H9 (cell line): Measurements from ENCODE around the gene STIM2. TPM values are rescaled to one million over a fixed set of nuclear protein-coding genes. Genes with fewer than 3 reads are reported as not detected.

ENCODE experiments used
- DNase-seq: peaks from one replicate; pipeline ENCODE4 v3.0.0-alpha.2; 2017
- H2AFZ ChIP-seq: one replicate; pipeline ENCODE4 v1.6.1; 2013; ENCODE audit warnings: mild to moderate bottlenecking, low read length, control low read depth, moderate library complexity
- H2AK5ac ChIP-seq: 2 replicates; pipeline ENCODE4 v1.6.1; 2013; ENCODE audit warnings: low read length, control low read depth, mixed read lengths; ENCODE audit not compliant: insufficient read length
- H2BK120ac ChIP-seq: one replicate; pipeline ENCODE4 v1.6.1; 2013; ENCODE audit warnings: low read depth, mild to moderate bottlenecking, low read length, control low read depth, inconsistent platforms; ENCODE audit not compliant: poor library complexity, severe bottlenecking
- H2BK12ac ChIP-seq: 2 replicates; pipeline ENCODE4 v1.6.1; 2013; ENCODE audit warnings: low read length, control low read depth, mixed read lengths, low read depth; ENCODE audit not compliant: insufficient read length
- H2BK15ac ChIP-seq: 2 replicates; pipeline ENCODE4 v1.6.1; 2013; ENCODE audit warnings: low read depth, low read length, control low read depth
- H2BK20ac ChIP-seq: one replicate; pipeline ENCODE4 v1.6.1; 2013; ENCODE audit warnings: low read depth, mild to moderate bottlenecking, low read length, control low read depth, inconsistent platforms; ENCODE audit not compliant: poor library complexity, severe bottlenecking
- H2BK5ac ChIP-seq: 2 replicates; pipeline ENCODE4 v1.6.1; 2013; ENCODE audit warnings: low read length, control low read depth, mixed read lengths; ENCODE audit not compliant: insufficient read length
- H3K14ac ChIP-seq: 2 replicates; pipeline ENCODE4 v1.6.1; 2013; ENCODE audit warnings: low read length, control low read depth; ENCODE audit not compliant: insufficient read depth
- H3K18ac ChIP-seq: 2 replicates; pipeline ENCODE4 v1.6.1; 2013; ENCODE audit warnings: low read depth, mild to moderate bottlenecking, mixed read lengths, low read length, control low read depth; ENCODE audit not compliant: insufficient read length
- H3K23ac ChIP-seq: 2 replicates; pipeline ENCODE4 v1.6.1; 2013; ENCODE audit warnings: low read length, control low read depth, mixed read lengths, low read depth; ENCODE audit not compliant: insufficient read length
- H3K23me2 ChIP-seq: 2 replicates; pipeline ENCODE4 v1.6.1; 2013; ENCODE audit warnings: low read depth, mild to moderate bottlenecking, mixed read lengths, low read length, control low read depth; ENCODE audit not compliant: insufficient read length, poor library complexity, severe bottlenecking
- H3K27ac ChIP-seq: 2 replicates; pipeline ENCODE4 v1.5.1; 2013; ENCODE audit warnings: low read length, control low read depth, mixed read lengths, low read depth; ENCODE audit not compliant: insufficient read length
- H3K27me3 ChIP-seq: 2 replicates; pipeline ENCODE4 v1.6.1; 2013; ENCODE audit warnings: low read length, control low read depth, inconsistent platforms; ENCODE audit not compliant: insufficient read depth
- H3K4ac ChIP-seq: 2 replicates; pipeline ENCODE4 v1.6.1; 2013; ENCODE audit warnings: low read depth, mild to moderate bottlenecking, control low read depth, inconsistent platforms, low read length, moderate library complexity
- H3K4me1 ChIP-seq: 2 replicates; pipeline ENCODE4 v1.6.1; 2013; ENCODE audit warnings: low read length, control low read depth, inconsistent platforms; ENCODE audit not compliant: insufficient read depth
- H3K4me2 ChIP-seq: 2 replicates; pipeline ENCODE4 v1.6.1; 2013; ENCODE audit warnings: low read length, control low read depth, mixed read lengths; ENCODE audit not compliant: insufficient read length, insufficient read depth
- H3K56ac ChIP-seq: 2 replicates; pipeline ENCODE4 v1.6.1; 2013; ENCODE audit warnings: low read depth, mild to moderate bottlenecking, mixed read lengths, low read length, control low read depth; ENCODE audit not compliant: insufficient read length
- H3K79me1 ChIP-seq: 2 replicates; pipeline ENCODE4 v1.6.1; 2013; ENCODE audit warnings: low read depth, mild to moderate bottlenecking, moderate library complexity, low read length, control low read depth, inconsistent platforms; ENCODE audit not compliant: insufficient read depth, poor library complexity, severe bottlenecking
- H3K79me2 ChIP-seq: 2 replicates; pipeline ENCODE4 v1.6.1; 2013; ENCODE audit warnings: low read length, control low read depth, inconsistent platforms; ENCODE audit not compliant: insufficient read depth
- H3K9ac ChIP-seq: 2 replicates; pipeline ENCODE4 v1.6.1; 2013; ENCODE audit warnings: low read length, control low read depth, mixed read lengths; ENCODE audit not compliant: insufficient read length; ENCODE audit errors: extremely low read depth
- H3K9me3 ChIP-seq: one replicate; pipeline ENCODE4 v1.6.1; 2013; ENCODE audit warnings: low read depth, low read length, inconsistent platforms; ENCODE audit not compliant: control insufficient read depth
- H3T11ph ChIP-seq: one replicate; pipeline ENCODE4 v1.6.1; 2013; ENCODE audit warnings: mild to moderate bottlenecking, low read length, control low read depth, inconsistent platforms
- H4K20me1 ChIP-seq: one replicate; pipeline ENCODE4 v1.6.1; 2013; ENCODE audit not compliant: control insufficient read depth, insufficient read length, insufficient read depth
- H4K5ac ChIP-seq: 2 replicates; pipeline ENCODE4 v1.6.1; 2013; ENCODE audit warnings: low read depth, mild to moderate bottlenecking, mixed read lengths, low read length, control low read depth; ENCODE audit not compliant: insufficient read length
- H4K8ac ChIP-seq: replicated peaks from 2 replicates; pipeline ENCODE4 v1.6.1; 2013; ENCODE audit warnings: low read length, control low read depth, mixed read lengths, low read depth; ENCODE audit not compliant: insufficient read length
- H4K91ac ChIP-seq: 2 replicates; pipeline ENCODE4 v1.6.1; 2013; ENCODE audit warnings: low read depth, mild to moderate bottlenecking, moderate library complexity, mixed read lengths, low read length, control low read depth; ENCODE audit not compliant: insufficient read length
- H3K27ac Mint-ChIP-seq, 3 experiments: 2 replicates in 2 of 3; 3 replicates in 1 of 3; pipeline ENCODE4 v1.8.0; 2020 to 2021; ENCODE audit warnings: mixed read lengths in 3 of 3, mild to moderate bottlenecking in 1 of 3, moderate library complexity in 1 of 3
- H3K27me3 Mint-ChIP-seq: 2 replicates; pipeline ENCODE4 v1.8.0; 2021; ENCODE audit warnings: low read depth, mild to moderate bottlenecking, moderate library complexity, mixed read lengths
- H3K36me3 Mint-ChIP-seq, 3 experiments: 2 replicates in 2 of 3; 3 replicates in 1 of 3; pipeline ENCODE4 v1.8.0; 2020 to 2021; ENCODE audit warnings: low read depth in 3 of 3, mixed read lengths in 3 of 3; ENCODE audit not compliant: insufficient read depth in 1 of 3
- H3K4me1 Mint-ChIP-seq, 2 experiments: 2 replicates each; pipeline ENCODE4 v1.8.0; 2020; ENCODE audit warnings: mixed read lengths in 2 of 2
- H3K4me3 Mint-ChIP-seq, 2 experiments: 2 replicates in 1 of 2; 3 replicates in 1 of 2; pipeline ENCODE4 v1.8.0; 2020 to 2021; ENCODE audit warnings: mild to moderate bottlenecking in 2 of 2, mixed read lengths in 2 of 2, moderate library complexity in 1 of 2
- H3K9me3 Mint-ChIP-seq, 2 experiments: 2 replicates in 1 of 2; 3 replicates in 1 of 2; pipeline ENCODE4 v1.8.0; 2020; ENCODE audit warnings: mild to moderate bottlenecking in 2 of 2, mixed read lengths in 2 of 2, moderate library complexity in 1 of 2
- CTCF ChIP-seq: fragments of 200-600 bp; sonication (generic); conservative IDR thresholded peaks from 3 replicates; pipeline ENCODE4 v1.8.0; 2021; ENCODE audit warnings: antibody characterized with exemption, mild to moderate bottlenecking
- WGBS: extraction: QIAGEN DNeasy Blood & Tissue Kit; methylation state at CpG from one replicate; pipeline ENCODE4 v1.1.7; 2013; ENCODE audit warnings: missing lambda C conversion rate, low lambda C conversion rate, mixed read lengths; ENCODE audit not compliant: insufficient read length; ENCODE audit errors: extremely low coverage; 5-methylcytosine and 5-hydroxymethylcytosine counted together
- total RNA-seq: library from RNA; stranded (reverse); gene quantifications from 2 replicates; pipeline ENCODE4 v1.2.1, GENCODE V29; 2021

STIM2 gene
- total RNA-seq, 1 experiment from 2014 or later: 26.2 TPM

GRCh38 chr4:27016551-27016950, 155.9 kb downstream of the STIM2 start:
- H3K18ac ChIP-seq: no peak overlapping the region
- TF ChIP-seq CTCF: no peak
- no peak overlapping the region for H2BK15ac ChIP-seq
- no peak for DNase-seq
- no peak overlapping the region for H3T11ph ChIP-seq
- Mint-ChIP-seq H3K36me3 (peaks cover 0 to 7% (median 4%) of the 10 kb centered on the region in 3 experiments; a peak in 5 of 7 replicates), H3K27me3 (no peaks in the 10 kb centered on the region), H3K9me3 (no peaks in the 10 kb centered on the region), H3K4me3 (no peak overlapping the region), H3K4me1 (peaks cover 10 to 11% of the 10 kb centered on the region in 2 experiments), H3K27ac (no peak overlapping the region)
- no peak overlapping the region for H2BK20ac ChIP-seq
- H3K27me3 ChIP-seq: no peaks in the 10 kb centered on the region
- no peak overlapping the region for H2BK12ac ChIP-seq
- H2AFZ ChIP-seq: no peak overlapping the region
- no peaks in the 10 kb centered on the region for H3K79me2 ChIP-seq
- H3K9me3 ChIP-seq: no peaks in the 10 kb centered on the region
- peaks cover 2% of the 10 kb centered on the region; the same call in 1 of the 2 replicates for H3K4me1 ChIP-seq
- no CpG with 5 or more reads among the region's 3 CpGs for WGBS
- H3K14ac ChIP-seq: no peak overlapping the region
- H3K4ac ChIP-seq: no peak overlapping the region
- no peak overlapping the region for H3K27ac ChIP-seq
- H4K20me1 ChIP-seq: no peaks in the 10 kb centered on the region
- H3K4me2 ChIP-seq: no peak overlapping the region
- no peak overlapping the region for H2BK5ac ChIP-seq
- no peaks in the 10 kb centered on the region for H3K23me2 ChIP-seq
- H3K23ac ChIP-seq: no peak overlapping the region
- H3K56ac ChIP-seq: no peak overlapping the region
- H4K5ac ChIP-seq: no peak overlapping the region
- H4K8ac ChIP-seq: no peak overlapping the region
- no peak overlapping the region for H4K91ac ChIP-seq
- H2AK5ac ChIP-seq: no peak overlapping the region
- no peak overlapping the region for H2BK120ac ChIP-seq
- no peaks in the 10 kb centered on the region for H3K79me1 ChIP-seq
- no peak overlapping the region for H3K9ac ChIP-seq
